Endothelial cell of umbilical vein (primary cell): ENCODE data around the gene CRTC1. TPM values are rescaled to one million over a fixed set of nuclear protein-coding genes. Genes with fewer than 3 reads are reported as not detected.

Experiments used
- BruUV-seq: library from RNA; stranded (reverse); fragments of 400-500 nt; replicated peaks from 2 replicates; lab custom pipeline; 2021; lab: Mats Ljungman, UMichigan
- CTCF ChIA-PET: fragments of 300-600, 350-600 bp; sonication (Branson Sonifier 250); formaldehyde crosslinking; loops from one replicate; lab custom pipeline; 2021; ENCODE audit warnings: antibody characterized with exemption, inconsistent platforms; lab: Charles Lee
- POLR2A ChIA-PET: fragments of 300-600, 350-600 bp; sonication (Branson Sonifier 250); formaldehyde crosslinking; loops from one replicate; lab custom pipeline; 2021; ENCODE audit warnings: antibody characterized with exemption, inconsistent platforms; lab: Charles Lee
- DNase-seq: peaks from one replicate; pipeline ENCODE4 v3.0.0-alpha.2; 2011; ENCODE audit warnings: low read depth, low spot score
- FAIRE-seq: peaks from 2 replicates; lab custom pipeline; 2011; peaks lifted over from hg19 to GRCh38; lab: Jason Lieb, UNC
- H2AFZ ChIP-seq: 2 replicates; pipeline ENCODE4 v1.6.0; 2012; ENCODE audit warnings: low read depth, low read length, control low read depth, inconsistent platforms
- H3K27ac ChIP-seq: 2 replicates; pipeline ENCODE4 v1.5.1; 2011; ENCODE audit warnings: low read depth, mild to moderate bottlenecking, control low read depth, low read length, moderate library complexity; ENCODE audit not compliant: insufficient read depth
- H3K27me3 ChIP-seq, 2 experiments: 2 replicates each; pipeline versions ENCODE4 v1.6.0 to v1.6.1; 2011; ENCODE audit warnings: low read length in 2 of 2, mixed read lengths in 1 of 2; ENCODE audit not compliant: control insufficient read depth in 2 of 2, insufficient read depth in 2 of 2
- H3K36me3 ChIP-seq, 2 experiments: 2 replicates in 1 of 2; 3 replicates in 1 of 2; pipeline ENCODE4 v1.5.1; 2011; ENCODE audit warnings: low read length in 2 of 2, mild to moderate bottlenecking in 1 of 2, moderate library complexity in 1 of 2; ENCODE audit not compliant: control insufficient read depth in 2 of 2, insufficient read depth in 2 of 2; ENCODE audit errors: extremely low read depth in 1 of 2
- H3K4me1 ChIP-seq: 3 replicates; pipeline ENCODE4 v1.5.1; 2011; ENCODE audit warnings: mild to moderate bottlenecking, low read length; ENCODE audit not compliant: control insufficient read depth, insufficient read depth; ENCODE audit errors: extremely low read depth
- H3K4me2 ChIP-seq: 2 replicates; pipeline ENCODE4 v1.6.1; 2011; ENCODE audit warnings: low read length, control low read depth, mixed read lengths; ENCODE audit not compliant: insufficient read depth
- H3K4me3 ChIP-seq, 3 experiments: fragments of 200-600 bp in 1 of 3; sonication (generic), shearing (Covaris generic) in 1 of 3; replicated peaks in 1 of 3; 2 replicates each; pipeline ENCODE4 v1.5.1; 2011 to 2016; ENCODE audit warnings: control low read depth in 3 of 3, low read length in 3 of 3, mild to moderate bottlenecking in 2 of 3, inconsistent platforms in 1 of 3, low read depth in 1 of 3, moderate library complexity in 1 of 3; ENCODE audit not compliant: insufficient read depth in 1 of 3
- H3K79me2 ChIP-seq: 2 replicates; pipeline ENCODE4 v1.6.0; 2012; ENCODE audit warnings: low read length, inconsistent platforms; ENCODE audit not compliant: control insufficient read depth, insufficient read depth
- H3K9ac ChIP-seq: replicated peaks from 2 replicates; pipeline ENCODE3; 2011; ENCODE audit warnings: low read length, control low read depth; ENCODE audit not compliant: insufficient read depth; ENCODE audit errors: extremely low read depth
- H3K9me1 ChIP-seq: replicated peaks from 3 replicates; pipeline ENCODE4 v1.6.0; 2011; ENCODE audit warnings: mild to moderate bottlenecking, low read length; ENCODE audit not compliant: control insufficient read depth, insufficient read depth; ENCODE audit errors: extremely low read depth
- H3K9me3 ChIP-seq: replicated peaks from 2 replicates; pipeline ENCODE4 v1.5.1; 2012; ENCODE audit warnings: low read length, inconsistent platforms; ENCODE audit not compliant: control insufficient read depth, insufficient read depth
- H4K20me1 ChIP-seq: replicated peaks from 2 replicates; pipeline ENCODE3; 2011; ENCODE audit warnings: mild to moderate bottlenecking, low read length; ENCODE audit not compliant: control insufficient read depth, insufficient read depth; ENCODE audit errors: extremely low read depth
- CTCF ChIP-seq, 2 donors: IDR thresholded peaks; 1 replicate in 1 of 2; 2 replicates in 1 of 2; pipeline ENCODE4 v1.5.1; 2011; ENCODE audit warnings: low read length in 2 of 2, mild to moderate bottlenecking in 2 of 2, moderate library complexity in 2 of 2, control low read depth in 1 of 2, inconsistent platforms in 1 of 2, low read depth in 1 of 2; ENCODE audit not compliant: insufficient read depth in 1 of 2; ENCODE audit errors: extremely low read depth in 1 of 2
- EZH2 ChIP-seq: IDR thresholded peaks from 2 replicates; pipeline ENCODE4 v1.6.1; 2012; ENCODE audit warnings: borderline replicate concordance, low read depth, mild to moderate bottlenecking, moderate library complexity, low read length, inconsistent platforms; ENCODE audit not compliant: severe bottlenecking
- FOS ChIP-seq: IDR thresholded peaks from 2 replicates; pipeline ENCODE4 v1.6.1; 2011; ENCODE audit warnings: mild to moderate bottlenecking, low read length, moderate library complexity, borderline replicate concordance; ENCODE audit not compliant: insufficient read depth
- GATA2 ChIP-seq: IDR thresholded peaks from 2 replicates; pipeline ENCODE4 v1.7.0; 2011; ENCODE audit warnings: low read depth, mild to moderate bottlenecking, moderate library complexity, mixed read lengths, low read length; ENCODE audit not compliant: insufficient read length, insufficient read depth
- JUN ChIP-seq: IDR thresholded peaks from 2 replicates; pipeline ENCODE4 v1.6.1; 2011; ENCODE audit warnings: borderline replicate concordance, low read depth; ENCODE audit not compliant: insufficient read length, insufficient read depth
- MAX ChIP-seq: IDR thresholded peaks from 2 replicates; pipeline ENCODE4 v1.6.1; 2011; ENCODE audit not compliant: insufficient read depth, insufficient read length
- MYC ChIP-seq: IDR thresholded peaks from one replicate; pipeline ENCODE4 v1.6.1; 2011; ENCODE audit warnings: mild to moderate bottlenecking, low read depth, low read length
- POLR2A ChIP-seq: IDR thresholded peaks from 2 replicates; pipeline ENCODE4 v1.6.1; 2012; ENCODE audit warnings: low read depth, mild to moderate bottlenecking, control low read depth, low read length
- POLR2AphosphoS5 ChIP-seq: IDR thresholded peaks from 2 replicates; pipeline ENCODE4 v1.6.1; 2012; ENCODE audit warnings: low read depth, mild to moderate bottlenecking, control low read depth, low read length, moderate library complexity; ENCODE audit not compliant: insufficient read depth
- dilution Hi-C: fragments of 300-500 bp; cut with MboI; formaldehyde crosslinking; loops from one replicate; pipeline ENCODE4 v1.15.0; 2019; ENCODE audit warnings: low sequenced_read_pairs; ENCODE audit not compliant: extremely low pct_ligation_motif_present
- intact Hi-C: fragments of 100-400 bp; cut with micrococcal nuclease; formaldehyde crosslinking; loops from one replicate; pipeline ENCODE4 v1.10.0; 2022
- polyA plus RNA-seq, 4 experiments: library from polyadenylated mRNA; depleted of rRNA in 3 of 4; stranded (reverse) in 3 of 4; unstranded in 1 of 4; fragments of >200 nt; gene quantifications; 2 replicates each; pipeline versions ENCODE4 v1.2.1 to v1.2.3, GENCODE V29; 2011 to 2012; ENCODE audit warnings: missing spikeins in 1 of 4
- total RNA-seq: library from RNA; stranded (reverse); gene quantifications from 2 replicates; pipeline ENCODE4 v1.2.3, GENCODE V29; 2021

CRTC1 gene
- total and polyA plus RNA-seq, 2 donors (not counting 3 experiments of a cell fraction or from before 2014, with no cell fraction given): 4.2 to 11.4 TPM

- Histone ChIP-seq H3K4me1 (peaks cover 10% of the 10 kb centered on the region), H3K4me2 (no peak overlapping the region), H3K27me3 (no peaks in the 10 kb centered on the region), H3K9ac (no peak overlapping the region), H3K9me1 (no peaks in the 10 kb centered on the region), H3K79me2 (no peaks in the 10 kb centered on the region), H4K20me1 (no peaks in the 10 kb centered on the region), H3K27ac (no peak overlapping the region), H2AFZ (no peak overlapping the region), H3K36me3 (no peaks in the 10 kb centered on the region), H3K9me3 (no peaks in the 10 kb centered on the region), H3K4me3 (no peak overlapping the region)
- intact Hi-C loops (loop anchor here (5.0 kb wide), 1 partner anchor 42 kb away; no protein-coding TSS in a partner anchor), dilution Hi-C loops (no loop called here)
- FAIRE-seq (no peak), DNase-seq (no peak)
- CTCF ChIA-PET: no interaction called here
- no TSS peak for BruUV-seq
- TF ChIP-seq MYC: no peak
- TF ChIP-seq EZH2: no peak
- no peak for TF ChIP-seq POLR2AphosphoS5
- TF ChIP-seq GATA2: no peak
- no peak for TF ChIP-seq POLR2A
- no peak for TF ChIP-seq MAX
- no peak for TF ChIP-seq JUN
- TF ChIP-seq FOS: no peak
- TF ChIP-seq CTCF (IDR thresholded peaks at IDR 0.05; ENCODE audit: extremely low read depth in 1 of 2, insufficient read depth in 1 of 2, low read depth in 1 of 2, low read length in 2 of 2): no peak
- POLR2A ChIA-PET: no interaction called here
Observed at GRCh38 chr19:18644196-18645034, 39.1 kb upstream of the CRTC1 start.
